Retina (tissue), 1 donor: Measurements from ENCODE around the gene MRPL37.
"Not testable (repeated sequence)": the region's sequence is repeated elsewhere in the genome, so short reads cannot be mapped to it uniquely, and the experiment has no call there.

Experiments
- DNase-seq: peaks from one replicate; pipeline ENCODE4 v3.0.0-alpha.2; 2016

The MRPL37 gene

DNA sequence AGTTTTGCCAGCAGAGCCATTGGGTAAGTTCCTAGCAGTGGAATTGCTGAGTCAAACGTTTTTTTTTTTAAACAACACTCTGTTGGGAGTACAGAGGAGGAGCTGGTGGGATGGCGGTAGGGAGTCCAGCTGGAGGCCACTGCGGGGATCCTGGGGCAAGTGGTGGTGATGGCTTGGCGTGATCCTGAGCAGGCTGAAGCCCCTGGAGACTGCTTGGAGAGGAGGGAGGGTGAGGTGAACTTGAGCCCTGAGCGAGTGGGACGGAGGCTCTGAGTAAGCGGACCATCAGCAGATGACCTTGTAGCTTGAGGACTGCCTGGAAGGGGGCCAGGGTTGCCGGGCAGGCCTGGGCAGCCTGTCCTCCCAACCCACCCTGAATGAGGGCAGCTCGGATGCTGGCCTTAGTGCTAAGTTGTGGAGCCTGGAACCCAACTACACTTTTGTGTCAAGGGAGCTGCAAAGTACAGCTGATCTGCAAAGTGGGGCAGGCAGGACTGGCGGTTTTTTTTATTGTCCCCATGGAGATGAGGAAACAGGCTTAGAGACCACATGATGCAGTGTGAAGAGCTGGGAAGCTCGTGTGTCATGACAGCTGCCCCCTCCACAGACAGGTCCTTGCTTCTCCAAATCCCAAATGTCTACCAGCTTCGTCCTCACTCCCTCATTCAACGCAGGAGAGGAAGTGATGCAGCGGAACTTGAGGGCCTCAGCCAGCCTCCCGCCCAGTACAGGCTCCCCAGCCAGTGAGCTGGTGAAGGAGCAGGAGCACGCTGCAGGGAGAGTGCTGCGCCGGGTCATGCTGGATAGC, 20.2 kb downstream of the MRPL37 start:
- DNase-seq, result peak; percentile 76

DNA sequence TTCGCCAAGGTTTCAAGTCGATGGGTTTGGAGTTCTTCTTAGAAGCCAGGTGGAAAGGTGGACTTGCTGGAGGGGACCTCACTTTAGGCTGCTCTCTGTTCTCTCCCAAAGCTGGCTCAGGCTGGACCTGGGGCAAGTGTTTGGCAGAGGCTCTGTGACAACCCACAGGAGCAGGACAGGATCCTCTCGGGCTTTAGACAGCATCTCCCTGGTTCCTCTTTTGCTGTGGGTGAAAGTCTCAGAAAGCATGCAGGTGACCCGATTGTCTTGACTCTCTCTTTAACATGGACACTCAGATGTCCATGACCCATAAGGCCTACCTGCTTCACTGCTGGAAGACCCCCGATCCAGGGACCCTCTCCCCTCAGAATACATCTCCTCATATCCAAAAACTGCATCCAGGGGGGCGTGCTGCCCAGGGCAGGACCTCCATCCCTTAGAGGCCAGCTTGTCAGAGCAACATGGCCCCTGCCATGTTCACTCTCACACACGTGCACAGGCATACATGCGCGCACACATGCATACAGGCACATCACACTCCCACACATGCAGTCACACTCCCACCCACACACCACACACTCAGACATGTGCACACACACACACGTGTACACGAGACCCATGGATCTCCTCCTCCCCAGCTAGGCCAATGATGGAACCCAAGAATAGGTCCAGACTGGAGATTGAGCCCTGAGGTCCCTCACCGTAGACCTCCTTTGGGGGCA, 21.3 kb downstream of the MRPL37 start:
- no peak for DNase-seq

- DNase-seq, result no peak
Measured at GRCh38 chr1:54221867-54222484, 22.0 kb downstream of the MRPL37 start.

DNA sequence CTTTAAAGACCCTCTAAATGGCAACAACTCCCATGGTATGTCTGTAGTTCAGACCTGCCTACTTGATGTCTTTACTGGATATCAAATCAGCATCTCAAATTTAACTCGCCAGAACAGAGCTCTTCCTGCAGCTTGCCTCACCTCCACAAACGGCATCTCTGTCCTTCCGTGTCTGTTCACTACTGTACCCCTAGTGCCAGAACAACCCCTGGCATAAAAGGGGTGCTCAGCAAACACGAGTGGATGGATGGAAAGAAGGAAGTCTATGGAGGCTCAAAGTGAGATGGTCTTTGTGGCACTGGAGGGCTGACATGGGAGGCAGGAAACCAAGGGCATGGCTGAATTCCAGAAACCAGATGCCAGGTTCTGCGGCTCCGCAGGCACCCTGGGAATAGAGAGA, 22.7 kb downstream of the MRPL37 start:
- DNase-seq, result no peak

GRCh38 chr1:54223441-54224202, 23.7 kb downstream of the MRPL37 start:
- no peak for DNase-seq

GRCh38 chr1:54224233-54224632, 24.3 kb downstream of the MRPL37 start:
- DNase-seq, result no peak

DNA sequence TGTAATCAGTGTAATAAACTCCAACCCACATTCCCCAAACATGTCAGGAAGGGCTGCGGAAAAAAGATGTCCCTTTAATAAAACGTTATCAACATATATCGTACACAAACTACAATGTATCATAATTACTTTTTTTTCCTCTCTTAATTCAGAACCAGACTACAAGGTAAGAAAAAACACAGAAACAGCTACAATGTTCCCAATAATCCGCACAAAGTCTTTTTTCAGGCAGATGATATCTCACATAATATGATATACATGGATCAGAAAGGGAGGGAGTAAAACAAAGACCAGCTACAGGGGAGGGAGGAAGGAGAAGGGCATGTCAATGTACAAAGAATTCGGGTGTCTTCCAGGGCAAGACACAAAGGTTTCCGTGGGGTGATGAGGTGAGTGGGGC, 25.4 kb downstream of the MRPL37 start:
- no peak for DNase-seq

DNA sequence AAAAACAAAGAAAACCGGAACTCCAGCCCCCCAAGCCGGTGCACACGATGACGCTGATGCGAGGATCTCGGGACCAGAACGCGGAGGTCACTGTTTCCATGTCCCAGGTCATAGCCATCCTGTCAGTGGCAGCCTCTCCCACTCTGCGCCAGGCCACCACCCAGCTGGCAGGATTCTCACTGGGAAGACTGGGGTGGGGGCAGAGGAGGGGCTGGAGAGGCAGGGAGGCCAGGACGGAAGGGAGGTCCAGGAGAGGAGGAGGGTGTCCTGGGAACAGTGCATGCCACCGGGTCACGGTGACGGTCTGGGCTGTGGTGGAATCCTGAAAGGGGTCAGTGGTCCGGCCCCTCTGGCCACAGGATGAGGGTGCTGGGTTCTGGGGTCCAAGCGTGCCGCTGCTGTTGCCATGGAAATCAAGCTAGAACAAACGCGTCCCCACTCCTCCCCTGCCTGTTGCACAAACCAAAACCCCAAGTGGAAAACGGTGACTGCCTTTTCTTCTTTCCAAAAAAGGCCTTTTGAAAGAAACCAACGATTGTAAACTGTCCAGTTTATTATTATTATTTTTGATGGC, 26.1 kb downstream of the MRPL37 start:
- no peak for DNase-seq

DNA sequence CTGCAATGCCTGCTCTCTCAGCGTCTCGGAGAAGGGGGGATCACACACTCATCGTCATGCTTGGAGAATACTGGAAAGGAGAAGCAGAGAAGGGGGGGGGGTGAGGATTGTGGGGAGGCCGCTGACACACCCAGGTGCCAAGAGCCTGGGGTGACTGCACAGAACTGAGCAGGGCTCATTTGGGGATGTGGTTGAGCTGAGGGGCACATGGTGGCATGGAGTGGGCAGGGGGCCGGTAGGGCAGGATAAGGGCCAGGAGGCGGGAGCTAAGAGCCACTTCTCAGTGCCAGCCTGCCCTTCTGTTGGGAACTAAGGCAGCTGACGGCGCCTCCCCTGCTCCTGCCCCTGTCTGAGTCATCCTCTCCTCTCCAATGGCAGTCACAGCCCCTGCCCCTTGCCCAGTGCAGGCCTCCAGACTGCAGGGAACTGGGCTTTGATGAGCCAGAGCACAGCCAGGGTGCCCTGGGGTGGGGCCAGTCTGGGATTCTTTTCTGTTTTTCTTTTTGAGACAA, 27.2 kb downstream of the MRPL37 start:
- no peak for DNase-seq

- peak; percentile 69 for DNase-seq
Measured at GRCh38 chr1:54227891-54228310, 27.9 kb downstream of the MRPL37 start.

- DNase-seq, result no peak
Measured at GRCh38 chr1:54228638-54229079, 28.7 kb downstream of the MRPL37 start.

- no peak for DNase-seq
Measured at GRCh38 chr1:54229281-54229891, 29.4 kb downstream of the MRPL37 start.

- DNase-seq, result no peak
Measured at GRCh38 chr1:54230507-54231339, 30.8 kb downstream of the MRPL37 start.

DNA sequence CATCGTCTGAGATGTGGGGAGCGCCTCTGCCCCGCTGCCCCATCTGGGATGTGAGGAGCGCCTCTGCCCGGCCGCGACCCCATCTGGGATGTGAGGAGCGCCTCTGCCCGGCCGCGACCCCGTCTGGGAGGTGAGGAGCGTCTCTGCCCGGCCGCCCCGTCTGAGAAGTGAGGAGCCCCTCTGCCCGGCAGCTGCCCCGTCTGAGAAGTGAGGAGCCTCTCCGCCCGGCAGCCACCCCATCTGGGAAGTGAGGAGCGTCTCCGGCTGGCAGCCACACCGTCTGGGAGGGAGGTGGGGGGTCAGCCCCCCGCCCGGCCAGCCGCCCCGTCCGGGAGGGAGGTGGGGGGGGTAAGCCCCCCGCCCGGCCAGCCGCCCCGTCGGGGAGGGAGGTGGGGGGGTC, 33.2 kb downstream of the MRPL37 start:
- not testable (repeated sequence) for DNase-seq

- no peak for DNase-seq
Measured at GRCh38 chr1:54234284-54234683, 34.3 kb downstream of the MRPL37 start.

DNA sequence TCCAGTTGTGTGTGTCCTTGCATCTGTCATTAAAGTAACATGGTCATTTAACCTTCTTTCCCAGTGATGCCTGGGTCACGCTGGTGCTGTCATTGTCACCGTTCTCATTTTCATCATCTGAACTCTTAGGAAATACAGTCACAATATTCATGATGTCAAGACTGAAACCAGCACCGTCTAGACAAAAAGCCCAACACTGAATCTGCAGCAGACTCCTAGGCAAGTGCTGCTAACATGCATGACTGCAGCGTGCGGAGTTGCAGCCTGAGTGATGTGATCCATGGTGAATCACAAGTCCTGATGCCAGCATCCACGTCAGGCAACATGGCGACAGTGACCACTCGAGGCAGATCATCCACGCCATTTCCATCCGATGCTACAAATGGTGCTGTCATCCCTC, 37.6 kb downstream of the MRPL37 start:
- no peak for DNase-seq

- DNase-seq, result no peak
Measured at GRCh38 chr1:54238353-54239034, 38.5 kb downstream of the MRPL37 start.

GRCh38 chr1:54239035-54239383, 39.0 kb downstream of the MRPL37 start:
- no peak for DNase-seq

DNA sequence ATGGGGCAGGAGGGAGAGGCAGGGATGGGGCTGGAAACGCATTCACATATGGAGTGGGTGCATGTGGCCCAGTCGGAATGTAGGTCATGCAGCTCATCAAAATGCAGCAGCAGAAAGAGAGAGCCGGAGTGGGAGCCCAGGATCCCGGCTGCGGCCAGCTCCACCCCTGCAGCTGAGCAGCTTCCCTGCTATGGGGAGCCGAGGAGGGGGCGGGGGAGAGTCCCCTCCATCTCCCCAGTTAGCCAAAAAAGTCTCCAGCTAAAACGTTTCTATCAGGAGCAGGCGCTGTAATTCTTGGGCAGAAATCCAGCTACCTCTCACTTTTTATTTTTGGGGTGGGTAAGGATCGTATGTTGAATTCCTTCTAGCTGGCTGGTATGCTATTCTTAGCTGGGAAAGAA, 39.7 kb downstream of the MRPL37 start:
- peak; percentile 61 for DNase-seq

GRCh38 chr1:54240741-54241335, 40.9 kb downstream of the MRPL37 start:
- no peak for DNase-seq
